Tongue (tissue), 2 donors: Measurements from ENCODE around the gene GJB5. TPM values are rescaled to one million over a fixed set of nuclear protein-coding genes. Genes with fewer than 3 reads are reported as not detected.
"Not testable (repeated sequence)": the region's sequence is repeated elsewhere in the genome, so short reads cannot be mapped to it uniquely, and the experiment has no call there.

Source experiments
- DNase-seq: peaks from one replicate; pipeline ENCODE4 v3.0.0-alpha.2; 2015
- total RNA-seq: library from RNA; depleted of rRNA; stranded (reverse); fragments of >200 nt; gene quantifications from one replicate; pipeline ENCODE4 v1.2.3, GENCODE V29; 2014

The GJB5 gene
- total RNA-seq, 1 donor from 2014 or later, result 3.1 TPM

DNA sequence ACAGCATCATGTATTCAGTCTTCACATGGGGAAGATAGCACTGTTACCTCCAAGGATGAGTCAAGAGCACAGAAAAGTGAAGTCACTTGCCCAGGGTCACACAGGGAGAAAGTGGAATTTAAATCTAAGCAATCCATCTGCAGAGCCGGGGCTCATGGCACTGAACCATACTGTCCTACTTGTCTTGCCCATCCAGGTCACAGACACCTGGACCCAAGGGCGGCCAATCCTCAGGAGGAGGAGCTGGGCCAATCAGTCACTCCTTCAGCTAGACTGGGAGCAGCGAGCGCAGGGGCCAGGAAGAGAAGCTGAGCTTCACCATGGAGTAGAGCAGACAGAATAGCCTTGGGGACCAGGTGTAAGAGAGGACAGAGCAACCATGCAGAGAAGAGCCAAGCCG lies 9.2 kb upstream of the GJB5 start:
- DNase-seq, result no peak

DNA sequence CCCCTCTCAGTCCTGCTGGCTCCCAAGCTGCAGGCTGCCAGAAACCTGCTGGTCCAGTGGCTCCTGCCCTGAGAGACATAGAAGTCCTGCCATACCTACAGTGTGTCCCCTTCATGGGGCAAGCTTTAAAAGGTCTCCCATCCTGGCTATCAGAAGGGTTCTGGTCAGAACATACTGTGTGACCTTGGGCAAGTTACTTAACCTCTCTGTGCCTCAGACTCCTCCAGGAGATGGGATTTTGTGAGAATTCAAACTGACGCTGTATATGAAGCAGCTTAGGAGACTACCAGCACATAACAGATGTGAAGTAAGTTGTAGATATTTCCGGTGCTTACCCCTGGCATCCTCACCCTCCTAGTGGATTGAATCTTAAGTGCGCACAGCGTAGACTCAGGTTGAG lies 8.7 kb upstream of the GJB5 start:
- DNase-seq, result no peak

DNA sequence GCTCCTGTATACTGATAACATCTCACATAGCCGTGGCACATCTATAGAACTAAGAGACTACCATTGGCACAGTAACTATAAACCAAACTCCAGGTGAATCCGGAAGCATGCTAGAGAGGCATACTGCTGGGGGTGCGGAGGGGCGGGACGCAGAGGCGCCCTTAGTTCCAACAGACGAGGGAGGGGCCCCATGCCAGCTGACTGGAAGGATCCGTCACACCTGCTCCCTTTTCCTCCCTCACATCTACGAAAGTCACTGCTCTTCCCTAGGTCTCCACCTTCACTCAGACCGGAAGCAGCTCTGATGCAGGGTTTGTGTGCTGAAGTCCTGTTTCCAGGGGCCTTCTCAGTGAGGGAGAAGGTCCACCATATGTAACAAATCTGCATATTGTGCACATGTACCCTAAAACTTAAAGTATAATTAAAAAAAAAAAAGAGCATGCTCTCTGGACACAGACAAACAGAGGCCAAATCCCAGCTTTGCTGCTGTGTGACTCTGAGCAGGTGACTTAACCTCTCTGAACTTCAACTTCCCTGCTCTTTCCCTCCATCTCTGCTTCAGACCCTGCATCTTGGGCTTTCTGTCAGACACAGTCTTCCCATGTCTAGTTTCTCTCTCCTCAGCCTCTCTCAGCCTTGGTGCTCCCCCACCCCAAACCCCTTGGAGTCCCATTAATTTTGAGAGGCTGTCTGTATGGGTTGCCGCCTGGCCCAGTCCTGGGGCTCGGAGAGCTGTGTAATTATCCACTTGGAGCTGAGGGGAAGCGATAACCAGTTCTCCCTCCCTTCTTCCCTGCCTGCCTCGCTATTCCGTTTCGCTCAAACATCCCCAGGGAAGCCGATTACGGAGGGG lies 7.8 kb upstream of the GJB5 start:
- DNase-seq, result no peak

DNA sequence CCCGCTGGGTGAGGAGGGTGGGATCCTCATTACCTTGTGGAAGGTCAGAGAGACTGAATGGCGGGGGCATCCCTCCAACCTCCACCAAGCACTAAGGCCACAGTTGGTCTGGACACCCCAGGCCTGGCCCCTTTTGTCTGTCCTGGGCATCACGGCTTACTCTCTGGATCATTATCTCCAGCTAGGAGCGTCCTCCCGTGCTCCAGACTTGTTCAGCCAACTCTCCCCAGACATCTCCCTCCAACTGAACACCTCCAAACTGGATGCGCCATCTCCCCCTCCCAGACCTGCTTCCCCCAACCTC lies 7.3 kb upstream of the GJB5 start:
- DNase-seq, result no peak

DNA sequence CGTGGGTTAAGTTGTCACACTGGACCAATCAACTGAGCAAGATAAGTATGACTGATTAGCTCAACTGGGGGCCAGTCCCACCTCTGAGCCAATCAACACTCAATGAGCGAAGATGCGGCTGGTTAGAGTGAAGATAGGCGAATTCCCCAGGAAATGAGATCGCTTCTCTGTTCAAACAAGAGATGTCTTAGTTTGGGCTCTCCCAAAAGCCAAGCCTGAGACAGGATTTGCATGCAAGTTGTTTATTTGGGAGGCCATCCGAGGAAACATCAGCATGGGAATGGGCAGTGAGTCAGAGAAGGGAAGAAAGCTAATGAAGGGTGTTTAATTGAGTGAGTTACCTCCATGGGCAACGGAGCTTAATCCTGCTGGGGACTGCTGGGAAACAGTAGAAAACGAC lies 4.9 kb upstream of the GJB5 start:
- DNase-seq, result no peak

DNA sequence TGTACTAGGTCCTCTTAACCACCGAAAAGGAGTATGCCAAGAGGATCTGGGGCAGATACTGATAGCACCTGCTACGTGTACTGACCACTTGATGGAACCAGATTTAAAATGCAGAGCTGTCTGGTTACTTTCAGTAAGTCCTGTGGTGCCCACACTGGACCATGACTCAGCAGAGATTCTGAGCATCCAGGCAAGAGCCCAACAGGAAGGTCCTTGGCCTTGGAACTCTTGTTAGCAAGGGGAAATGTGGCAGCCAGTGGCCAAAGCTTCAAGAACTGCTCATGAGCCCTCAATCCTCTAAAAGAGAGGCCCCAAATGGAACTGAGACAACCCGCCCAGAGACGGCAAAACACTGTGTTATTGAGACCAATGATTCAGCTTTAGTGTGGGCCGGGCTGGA lies 4.2 kb upstream of the GJB5 start:
- no peak for DNase-seq

DNA sequence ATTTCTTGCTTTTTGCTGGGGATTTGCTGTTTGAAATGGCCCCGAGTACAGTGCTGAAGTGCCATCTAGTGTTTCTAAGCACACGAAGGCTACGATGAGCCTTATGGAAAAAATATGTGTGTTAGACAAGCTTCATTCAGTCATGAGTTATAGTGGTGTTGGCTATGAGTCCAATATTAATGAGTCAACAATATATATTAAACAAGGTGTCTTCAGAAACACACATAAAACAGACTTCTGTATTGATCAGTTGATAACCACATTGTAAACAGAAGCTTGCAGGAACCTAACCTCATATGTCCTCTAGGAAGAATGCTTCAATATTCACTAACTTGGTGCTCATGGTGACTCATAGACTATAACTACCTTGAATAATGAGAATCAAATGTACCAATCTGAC lies 1.7 kb upstream of the GJB5 start:
- DNase-seq, result no peak

DNA sequence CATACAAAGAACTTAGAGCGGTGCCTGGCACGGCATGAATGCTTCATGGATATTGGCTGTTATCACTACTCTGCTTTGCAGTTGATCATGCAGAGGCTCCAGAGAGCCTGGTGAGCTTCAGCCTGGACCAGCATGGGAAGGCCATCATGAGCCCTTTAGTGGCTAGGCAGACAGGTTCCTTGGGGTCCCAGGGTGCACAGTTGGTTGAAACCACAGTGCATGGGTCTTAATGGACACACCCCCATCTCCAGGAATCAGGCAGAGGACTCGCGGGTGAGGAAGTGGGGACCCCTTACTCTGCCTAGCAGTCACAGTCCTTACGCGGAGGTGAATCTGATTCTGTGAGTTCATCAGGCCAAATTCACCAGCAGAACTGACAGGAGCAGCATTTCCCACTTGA lies 1.1 kb downstream of the GJB5 start:
- no peak for DNase-seq

DNA sequence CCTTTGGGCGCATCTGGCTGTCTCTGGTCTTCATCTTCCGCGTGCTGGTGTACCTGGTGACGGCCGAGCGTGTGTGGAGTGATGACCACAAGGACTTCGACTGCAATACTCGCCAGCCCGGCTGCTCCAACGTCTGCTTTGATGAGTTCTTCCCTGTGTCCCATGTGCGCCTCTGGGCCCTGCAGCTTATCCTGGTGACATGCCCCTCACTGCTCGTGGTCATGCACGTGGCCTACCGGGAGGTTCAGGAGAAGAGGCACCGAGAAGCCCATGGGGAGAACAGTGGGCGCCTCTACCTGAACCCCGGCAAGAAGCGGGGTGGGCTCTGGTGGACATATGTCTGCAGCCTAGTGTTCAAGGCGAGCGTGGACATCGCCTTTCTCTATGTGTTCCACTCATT lies 2.5 kb downstream of the GJB5 start:
- no peak for DNase-seq

DNA sequence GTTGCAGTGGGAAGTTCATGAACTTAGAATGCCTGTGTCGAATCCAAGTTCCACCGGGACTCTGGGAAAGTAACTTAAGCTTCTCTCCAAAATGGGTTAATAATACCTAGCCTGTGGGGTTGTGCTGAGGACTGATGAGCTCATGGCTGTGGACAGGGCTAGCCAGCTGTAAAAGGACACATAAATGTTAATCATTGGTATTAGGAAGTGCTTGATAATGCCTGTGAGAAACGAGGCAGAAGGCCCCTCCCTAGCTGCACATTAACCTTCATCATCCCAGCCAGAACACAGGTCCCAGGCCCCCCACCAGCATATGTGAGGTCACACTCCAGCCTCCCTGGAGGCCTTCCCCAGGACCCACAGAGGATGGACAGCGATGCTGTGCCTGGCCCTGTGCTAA lies 3.9 kb downstream of the GJB5 start:
- DNase-seq, result no peak

DNA sequence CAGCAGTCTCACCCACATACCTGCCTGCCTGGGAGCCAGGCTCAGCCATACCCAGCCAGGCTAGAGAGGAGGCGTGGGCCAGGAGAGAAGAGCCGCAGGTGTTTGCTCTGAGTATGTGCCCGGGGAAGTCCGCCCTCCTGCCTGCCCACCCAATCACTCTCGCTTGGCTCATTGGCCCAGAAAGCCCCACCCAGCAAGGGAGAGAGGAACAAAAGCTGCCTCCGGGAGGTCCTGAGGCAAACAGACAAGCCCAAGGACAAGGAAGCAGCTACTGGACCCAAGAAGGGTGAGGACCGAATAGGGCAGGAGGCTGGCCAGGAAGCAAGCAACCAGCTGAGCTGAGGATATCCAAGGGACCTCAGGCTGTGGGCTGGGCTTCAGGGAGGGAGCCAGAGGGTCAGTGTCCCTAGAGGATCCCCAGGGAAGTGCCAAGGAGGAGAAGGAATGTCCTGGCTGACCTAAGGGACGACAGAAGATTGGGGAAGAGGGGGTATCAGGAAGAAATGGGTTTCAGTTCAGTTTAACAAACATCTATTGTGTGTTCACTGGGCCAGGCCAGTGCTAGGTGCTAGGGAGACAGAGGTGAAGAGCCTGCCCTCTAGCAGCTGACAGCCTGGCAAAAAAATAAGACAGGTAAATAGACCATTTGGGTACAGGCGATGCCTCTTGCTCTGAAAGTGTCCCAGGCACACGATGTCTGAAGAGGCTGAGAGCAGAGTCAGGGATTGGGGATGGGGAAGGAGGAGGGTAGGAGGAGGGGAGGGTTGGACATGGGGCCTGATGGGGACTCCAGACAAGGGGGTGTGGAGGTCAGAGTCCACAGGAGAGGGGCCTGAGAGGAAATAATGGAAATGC lies 4.9 kb downstream of the GJB5 start, which contains the start of gene GJB4:
TSS of gene GJB4 (plus strand) at position 238 of the 855 bp plus-strand sequence. CDS start 1,515 bp downstream, outside the sequence.
- no peak for DNase-seq

DNA sequence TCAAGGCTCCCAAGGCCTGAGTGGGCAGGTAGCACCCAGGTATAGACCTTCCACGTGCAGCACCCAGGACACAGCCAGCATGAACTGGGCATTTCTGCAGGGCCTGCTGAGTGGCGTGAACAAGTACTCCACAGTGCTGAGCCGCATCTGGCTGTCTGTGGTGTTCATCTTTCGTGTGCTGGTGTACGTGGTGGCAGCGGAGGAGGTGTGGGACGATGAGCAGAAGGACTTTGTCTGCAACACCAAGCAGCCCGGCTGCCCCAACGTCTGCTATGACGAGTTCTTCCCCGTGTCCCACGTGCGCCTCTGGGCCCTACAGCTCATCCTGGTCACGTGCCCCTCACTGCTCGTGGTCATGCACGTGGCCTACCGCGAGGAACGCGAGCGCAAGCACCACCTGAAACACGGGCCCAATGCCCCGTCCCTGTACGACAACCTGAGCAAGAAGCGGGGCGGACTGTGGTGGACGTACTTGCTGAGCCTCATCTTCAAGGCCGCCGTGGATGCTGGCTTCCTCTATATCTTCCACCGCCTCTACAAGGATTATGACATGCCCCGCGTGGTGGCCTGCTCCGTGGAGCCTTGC lies 6.4 kb downstream of the GJB5 start:
- no peak for DNase-seq

DNA sequence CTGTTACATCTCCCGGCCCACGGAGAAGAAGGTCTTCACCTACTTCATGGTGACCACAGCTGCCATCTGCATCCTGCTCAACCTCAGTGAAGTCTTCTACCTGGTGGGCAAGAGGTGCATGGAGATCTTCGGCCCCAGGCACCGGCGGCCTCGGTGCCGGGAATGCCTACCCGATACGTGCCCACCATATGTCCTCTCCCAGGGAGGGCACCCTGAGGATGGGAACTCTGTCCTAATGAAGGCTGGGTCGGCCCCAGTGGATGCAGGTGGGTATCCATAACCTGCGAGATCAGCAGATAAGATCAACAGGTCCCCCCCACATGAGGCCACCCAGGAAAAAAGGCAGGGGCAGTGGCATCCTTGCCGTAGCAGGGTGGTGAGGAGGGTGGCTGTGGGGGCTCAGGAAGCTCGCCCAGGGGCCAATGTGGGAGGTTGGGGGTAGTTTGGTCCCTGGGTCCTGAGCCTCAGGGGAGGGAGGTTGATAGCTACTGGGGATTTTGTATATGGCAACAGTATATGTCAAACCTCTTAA lies 7.0 kb downstream of the GJB5 start:
- DNase-seq, result no peak

DNA sequence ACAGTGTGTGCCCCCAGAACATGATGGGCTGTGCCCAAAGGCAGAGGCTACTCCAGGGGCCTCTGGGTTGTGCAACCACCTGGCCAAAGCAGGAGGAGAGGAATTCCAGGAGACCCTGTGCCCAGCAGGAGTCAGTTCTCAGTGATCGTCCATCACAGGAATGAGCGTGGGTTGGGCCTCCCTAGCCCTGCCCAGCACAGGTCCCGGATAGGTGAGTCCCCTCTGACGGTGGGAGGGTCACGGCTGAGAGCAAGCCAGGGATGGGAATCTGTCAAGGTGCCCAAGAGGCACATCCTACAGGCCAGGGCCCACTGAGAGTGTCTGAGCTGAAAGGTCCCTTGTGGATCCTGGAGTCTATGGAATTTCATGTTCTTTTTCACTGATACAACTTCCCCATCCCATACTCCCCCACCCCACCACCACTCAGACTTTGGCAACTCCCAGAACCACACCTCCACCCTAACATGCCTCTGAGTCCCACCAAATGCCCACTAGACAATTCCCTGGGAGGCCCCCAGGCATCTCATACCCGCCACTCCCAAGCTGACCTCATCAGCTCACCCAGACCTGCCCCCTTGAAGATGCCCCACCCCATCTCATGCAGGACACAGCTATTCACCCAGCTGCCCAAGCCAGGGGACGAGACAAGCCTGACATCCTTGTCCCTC lies 7.8 kb downstream of the GJB5 start:
- no peak for DNase-seq

DNA sequence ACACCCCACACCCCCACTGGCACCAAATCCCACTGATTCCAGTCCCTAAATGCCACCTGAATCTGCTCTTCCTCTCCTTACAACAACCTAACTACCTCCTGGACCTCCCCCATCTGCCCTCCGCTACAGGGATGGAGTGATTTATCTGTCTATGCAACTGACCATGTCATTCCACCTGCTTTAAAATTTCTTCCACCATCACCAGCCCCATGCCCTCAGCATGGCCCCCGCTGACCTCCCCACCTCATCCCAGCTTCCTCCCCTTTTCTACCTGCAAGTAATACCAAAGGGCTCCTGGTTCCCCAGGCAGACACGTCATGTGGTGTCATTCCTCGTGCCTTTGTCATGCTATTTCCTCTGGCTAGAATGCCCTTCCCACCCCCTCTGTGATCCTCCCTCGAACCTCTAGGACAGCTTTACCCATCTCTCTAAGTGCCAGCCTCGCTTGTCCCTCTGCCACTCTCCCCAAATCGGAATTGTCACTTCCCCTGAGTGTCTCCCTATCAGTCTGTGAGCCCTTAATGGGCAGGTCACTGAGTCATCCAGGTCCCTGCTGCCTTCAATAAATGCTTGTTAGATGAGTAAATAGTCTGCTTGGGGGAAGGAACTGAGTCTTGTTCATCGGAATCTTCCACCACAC lies 8.4 kb downstream of the GJB5 start:
- DNase-seq, result no peak

DNA sequence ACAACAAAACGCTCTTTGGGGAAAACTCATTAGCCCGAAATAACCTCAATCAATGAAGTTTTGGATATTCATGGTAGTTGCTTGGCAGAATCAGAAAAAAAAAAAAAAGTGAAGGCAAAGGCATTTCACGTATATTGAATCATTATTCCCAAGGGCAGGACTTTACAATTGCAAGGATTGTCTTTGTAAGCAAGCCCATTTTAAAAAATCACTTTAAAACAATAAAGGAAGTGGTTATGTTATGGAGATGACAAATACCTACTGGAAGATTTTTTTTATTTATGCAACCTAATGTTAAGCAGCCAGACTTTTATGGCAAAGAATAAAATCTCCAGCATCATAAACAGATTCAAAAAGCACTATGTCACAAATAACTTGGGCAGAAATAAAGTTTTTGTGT lies 14.0 kb downstream of the GJB5 start:
- no peak for DNase-seq

DNA sequence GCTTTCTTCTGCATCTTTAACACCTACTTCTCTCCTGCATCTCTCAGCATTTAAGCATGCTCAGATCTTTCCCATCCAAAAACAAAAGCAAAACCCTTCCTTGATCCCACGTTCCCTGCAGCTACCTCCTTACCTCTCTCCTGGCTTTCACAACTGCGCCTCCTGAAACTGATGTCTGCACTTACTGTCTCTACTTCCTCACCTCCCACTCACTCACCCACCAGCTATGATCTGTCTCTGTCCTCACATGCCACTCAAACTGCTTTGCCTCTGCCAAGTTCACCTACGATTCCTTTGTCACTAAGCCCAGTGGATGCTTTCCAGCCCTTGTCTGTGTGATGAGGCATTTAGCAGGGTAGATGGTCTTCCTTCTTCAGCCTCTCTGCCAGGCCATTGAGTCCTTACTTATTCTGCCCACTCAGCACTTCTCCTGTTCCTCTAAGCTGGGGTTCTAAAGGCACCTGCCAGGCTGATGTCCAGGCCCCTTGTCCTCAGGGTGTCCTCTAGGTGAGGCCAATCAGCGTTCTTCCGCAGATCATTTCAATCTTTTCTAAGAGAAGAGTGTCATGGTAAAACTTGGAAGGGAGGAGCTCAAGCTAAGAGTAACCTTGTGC lies 16.2 kb downstream of the GJB5 start:
- DNase-seq, result no peak

DNA sequence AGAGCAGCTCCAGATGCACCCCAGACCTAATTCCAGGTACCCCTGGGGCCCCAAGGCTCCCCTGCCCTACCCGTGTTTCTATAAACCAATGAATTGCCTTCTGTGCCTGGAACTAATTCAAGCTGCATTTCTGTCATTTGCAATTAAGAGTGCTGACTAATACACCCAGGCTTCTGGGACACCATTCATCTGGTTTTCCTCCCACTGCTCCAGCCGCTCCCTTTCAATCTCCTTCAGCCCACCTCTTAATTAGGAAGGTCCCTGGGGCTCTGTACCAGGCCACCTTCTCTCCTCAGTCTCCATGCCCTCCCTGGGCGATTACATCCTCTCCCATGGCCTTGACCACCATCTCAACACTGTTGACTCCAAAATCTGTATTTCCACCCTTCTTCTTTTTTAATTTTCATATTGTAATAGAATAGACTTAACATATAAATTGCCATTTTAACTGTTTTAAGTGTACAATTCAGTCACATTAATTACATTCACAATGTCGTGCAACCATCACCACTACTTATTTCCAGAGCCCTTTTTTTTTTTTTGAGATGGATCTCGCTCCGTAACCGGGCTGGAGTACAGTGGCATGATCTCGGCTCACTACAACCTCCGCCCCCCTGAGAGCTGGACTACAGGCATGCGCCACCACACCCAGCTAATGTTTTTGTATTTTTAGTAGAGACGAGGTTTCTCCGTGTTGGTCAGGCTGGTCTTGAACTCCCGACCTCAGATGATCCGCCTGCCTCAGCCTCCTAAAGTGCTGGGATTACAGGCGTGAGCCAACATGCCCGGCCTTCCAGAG lies 16.9 kb downstream of the GJB5 start:
- no peak for DNase-seq

DNA sequence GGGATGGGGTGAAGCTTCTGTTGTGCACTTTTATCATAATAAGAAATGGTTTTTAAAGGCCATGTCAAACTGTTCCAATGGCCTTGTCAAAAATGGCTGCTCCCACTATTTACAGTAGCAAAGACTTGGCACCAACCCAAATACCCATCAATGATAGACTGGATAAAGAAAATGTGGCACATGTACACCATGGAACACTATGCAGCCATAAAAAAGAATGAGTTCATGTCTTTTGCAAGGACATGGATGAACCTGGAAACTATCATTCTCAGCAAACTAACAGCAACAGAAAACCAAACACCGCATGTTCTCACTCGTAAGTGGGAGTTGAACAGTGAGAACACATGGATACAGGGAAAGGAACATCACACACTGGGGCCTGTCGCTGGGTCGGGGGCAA lies 18.3 kb downstream of the GJB5 start:
- DNase-seq, result not testable (repeated sequence)

DNA sequence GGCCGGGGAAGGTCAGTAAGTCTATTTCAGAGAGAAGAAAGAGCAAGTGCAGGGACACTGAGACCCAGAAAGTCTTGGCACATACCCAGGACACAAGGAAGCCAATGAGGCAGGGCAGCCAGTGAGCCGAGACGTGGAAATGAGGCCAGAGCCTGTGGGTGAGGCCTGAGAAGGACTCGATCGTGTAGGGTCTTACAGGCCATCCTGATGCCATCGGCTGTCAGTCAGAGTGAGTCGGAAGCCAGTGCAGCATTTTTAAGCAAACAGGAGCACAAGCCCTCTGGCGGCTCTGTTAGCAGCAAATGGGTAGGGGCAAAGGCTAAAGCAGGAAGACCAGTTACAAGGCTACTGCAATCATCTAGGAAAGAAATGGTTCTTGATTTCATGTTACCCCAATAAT lies 20.1 kb downstream of the GJB5 start:
- no peak for DNase-seq

DNA sequence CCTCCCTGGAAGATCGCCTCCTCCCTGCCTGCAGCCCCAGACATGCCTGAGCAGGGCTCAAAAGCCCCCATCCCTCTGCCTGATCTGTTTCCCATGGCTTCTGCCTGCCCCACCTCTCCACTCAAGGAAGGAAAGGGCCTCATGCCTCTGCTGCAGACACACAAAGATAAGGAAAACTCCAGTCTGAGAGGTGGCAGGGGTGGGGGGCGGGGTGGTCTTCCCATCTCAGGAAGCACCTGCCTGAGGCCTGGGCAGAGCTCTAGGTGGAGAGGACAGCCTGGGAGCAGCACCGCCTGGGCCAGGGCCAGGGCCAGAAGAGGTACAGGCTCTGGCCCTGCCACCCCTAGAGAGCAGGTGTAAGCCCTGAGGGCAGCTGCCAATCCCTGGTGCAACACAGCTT lies 22.1 kb downstream of the GJB5 start:
- no peak for DNase-seq
